ENCODE measurements around the gene CHD1L.

GRCh38 chr1:147207192-147207591 lies 35.3 kb upstream of the CHD1L start:
- no peak for TF ChIP-seq RAD21 (IDR thresholded peaks at IDR 0.05; ENCODE audit: low read length)
- TF ChIP-seq CTCF (conservative IDR thresholded peaks at IDR 0.05; ENCODE audit: low read depth, low read length), result no peak

Measured in IMR-90 (cell line).